NK-92 (cell line): ENCODE measurements around the gene LAMB3.

Experiments used
- DNase-seq: peaks from one replicate; lab custom pipeline; 2025; ENCODE audit not compliant: unreplicated experiment; lab: John Stamatoyannopoulos, UW

LAMB3 gene

DNA sequence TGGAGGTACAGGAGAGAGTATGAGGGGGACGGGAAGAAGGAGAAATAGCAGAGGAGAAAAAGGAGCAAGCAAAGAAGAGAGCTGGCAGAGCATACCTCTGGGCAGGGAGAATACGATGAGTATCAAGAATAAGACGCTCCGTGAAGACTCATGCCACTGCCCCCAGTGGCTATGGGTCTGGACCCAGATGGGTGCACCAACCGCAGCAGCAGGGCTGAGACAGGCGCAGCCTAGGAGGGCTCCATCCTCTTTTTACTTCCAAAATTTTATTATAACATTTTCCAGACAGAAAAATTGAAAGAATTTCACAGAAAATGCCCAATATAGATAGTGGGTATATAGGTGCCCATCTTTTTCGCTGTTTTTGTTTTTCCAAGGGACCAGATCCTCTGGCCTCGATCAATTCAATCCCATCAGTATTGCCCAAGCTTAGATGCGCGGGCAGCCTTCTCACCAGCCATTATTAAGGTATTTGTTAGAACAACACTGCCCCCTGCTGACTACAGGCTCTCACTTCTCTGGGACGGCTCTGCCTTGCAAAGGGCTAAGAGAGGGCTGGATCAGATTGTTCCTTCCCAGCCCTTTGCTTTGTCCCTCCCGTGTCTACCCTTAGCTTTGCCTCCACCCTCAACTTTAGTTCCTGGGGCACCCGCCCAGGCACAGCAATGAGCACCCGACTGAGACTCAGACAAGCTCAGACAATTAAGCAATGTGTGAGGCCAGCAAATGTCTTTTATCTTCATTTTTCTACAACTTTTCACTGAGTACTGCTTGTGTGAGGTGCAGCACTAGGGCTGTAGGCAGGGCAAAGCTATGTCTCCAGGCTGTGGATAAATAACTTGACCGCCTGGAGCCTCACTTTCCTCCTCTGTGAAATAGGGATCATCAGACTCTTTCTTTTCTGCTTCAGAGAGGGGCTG lies 86.2 kb downstream of the LAMB3 start:
- DNase-seq: no peak
